Chondrocyte (in vitro differentiated cells): ENCODE data around the gene TXNDC8. TPM values are rescaled to one million over a fixed set of nuclear protein-coding genes. Genes with fewer than 3 reads are reported as not detected.
A peak's percentile ranks its signal among the peaks of the same experiment; 100 is the strongest.

Experiments used
- DNase-seq: peaks from one replicate; pipeline ENCODE4 v3.0.0; 2021; ENCODE audit warnings: mixed read lengths, low spot score
- H3K27ac Mint-ChIP-seq: one replicate; pipeline ENCODE4 v1.8.0; 2021; ENCODE audit warnings: mild to moderate bottlenecking, moderate library complexity, mixed read lengths; ENCODE audit not compliant: unreplicated experiment
- H3K27me3 Mint-ChIP-seq: 2 replicates; pipeline ENCODE4 v1.8.0; 2021; ENCODE audit warnings: low read depth, mixed read lengths
- H3K36me3 Mint-ChIP-seq: 2 replicates; pipeline ENCODE4 v1.8.0; 2021; ENCODE audit warnings: low read depth, mixed read lengths
- H3K4me1 Mint-ChIP-seq: 2 replicates; pipeline ENCODE4 v1.8.0; 2021; ENCODE audit warnings: low read depth, mild to moderate bottlenecking, mixed read lengths
- H3K4me3 Mint-ChIP-seq: one replicate; pipeline ENCODE4 v1.8.0; 2021; ENCODE audit warnings: mild to moderate bottlenecking, moderate library complexity, mixed read lengths; ENCODE audit not compliant: unreplicated experiment
- H3K9me3 Mint-ChIP-seq: 2 replicates; pipeline ENCODE4 v1.8.0; 2021; ENCODE audit warnings: low read depth, mixed read lengths
- total RNA-seq: library from RNA; stranded (reverse); gene quantifications from 3 replicates; pipeline ENCODE4 v1.2.1, GENCODE V29; 2021
- TF ChIP-seq, protein P1 (sequence below): fragments of 200-600 bp; sonication (generic); IDR thresholded peaks from 2 replicates; pipeline ENCODE4 v1.5.0; 2021; ENCODE audit warnings: antibody characterized with exemption, mild to moderate bottlenecking, moderate library complexity

Gene TXNDC8
- total RNA-seq, 1 donor from 2014 or later, result not detected

DNA sequence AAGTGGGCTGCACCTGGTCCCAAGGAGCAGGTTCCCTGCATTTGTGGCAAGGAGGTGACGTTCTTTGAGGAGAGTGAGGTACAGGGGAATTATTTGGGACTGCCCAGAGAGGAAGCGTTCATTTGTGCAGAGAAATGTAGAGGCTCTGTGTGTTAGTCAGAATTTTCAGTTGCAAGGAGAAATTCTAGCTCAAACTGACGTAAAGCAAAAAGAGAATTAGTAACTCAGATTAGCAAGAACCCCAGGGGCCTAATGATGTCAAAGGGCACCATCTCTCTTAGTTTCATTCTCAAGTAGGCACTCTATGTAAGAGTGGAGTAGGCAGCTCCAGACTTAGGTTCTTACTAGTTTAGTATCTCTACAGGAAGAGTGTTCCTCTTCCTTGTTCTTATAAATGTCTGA lies 79.0 kb downstream of the TXNDC8 start:
- Mint-ChIP-seq H3K36me3 (no peaks in the 10 kb centered on the region), H3K27ac (no peak overlapping the region), H3K27me3 (no peaks in the 10 kb centered on the region), H3K4me3 (no peak overlapping the region), H3K9me3 (no peaks in the 10 kb centered on the region), H3K4me1 (peaks cover 32% of the 10 kb centered on the region)
- TF ChIP-seq, protein P1, sequence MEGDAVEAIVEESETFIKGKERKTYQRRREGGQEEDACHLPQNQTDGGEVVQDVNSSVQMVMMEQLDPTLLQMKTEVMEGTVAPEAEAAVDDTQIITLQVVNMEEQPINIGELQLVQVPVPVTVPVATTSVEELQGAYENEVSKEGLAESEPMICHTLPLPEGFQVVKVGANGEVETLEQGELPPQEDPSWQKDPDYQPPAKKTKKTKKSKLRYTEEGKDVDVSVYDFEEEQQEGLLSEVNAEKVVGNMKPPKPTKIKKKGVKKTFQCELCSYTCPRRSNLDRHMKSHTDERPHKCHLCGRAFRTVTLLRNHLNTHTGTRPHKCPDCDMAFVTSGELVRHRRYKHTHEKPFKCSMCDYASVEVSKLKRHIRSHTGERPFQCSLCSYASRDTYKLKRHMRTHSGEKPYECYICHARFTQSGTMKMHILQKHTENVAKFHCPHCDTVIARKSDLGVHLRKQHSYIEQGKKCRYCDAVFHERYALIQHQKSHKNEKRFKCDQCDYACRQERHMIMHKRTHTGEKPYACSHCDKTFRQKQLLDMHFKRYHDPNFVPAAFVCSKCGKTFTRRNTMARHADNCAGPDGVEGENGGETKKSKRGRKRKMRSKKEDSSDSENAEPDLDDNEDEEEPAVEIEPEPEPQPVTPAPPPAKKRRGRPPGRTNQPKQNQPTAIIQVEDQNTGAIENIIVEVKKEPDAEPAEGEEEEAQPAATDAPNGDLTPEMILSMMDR, result no peak
- DNase-seq, result no peak

DNA sequence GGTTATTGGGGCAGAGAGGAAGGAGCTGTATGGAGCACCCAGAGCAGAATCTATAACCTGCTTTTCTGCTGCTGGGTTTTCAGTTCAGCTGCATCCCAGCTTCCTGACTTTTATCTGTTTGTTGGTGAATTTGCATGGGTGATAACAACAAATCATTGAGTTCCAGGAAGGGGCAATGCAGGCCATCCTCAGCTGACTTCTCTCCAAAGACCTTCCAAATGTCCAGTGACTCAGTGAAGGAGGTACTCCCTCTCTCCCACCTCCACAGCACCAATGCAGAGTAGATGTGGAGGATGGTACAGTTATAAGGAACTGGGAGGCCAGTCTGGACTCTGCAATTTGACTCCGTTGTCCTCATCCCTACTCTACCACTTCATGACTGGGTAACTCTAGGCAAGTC lies 79.7 kb downstream of the TXNDC8 start:
- H3K9me3 Mint-ChIP-seq, result no peaks in the 10 kb centered on the region
- peak overlapping the region; percentile 96 for H3K27ac Mint-ChIP-seq
- H3K4me3 Mint-ChIP-seq, result no peak overlapping the region
- H3K36me3 Mint-ChIP-seq, result no peaks in the 10 kb centered on the region
- TF ChIP-seq, protein P1, result no peak
- H3K27me3 Mint-ChIP-seq, result no peaks in the 10 kb centered on the region
- DNase-seq, result no peak
- peaks cover 39% of the 10 kb centered on the region for H3K4me1 Mint-ChIP-seq

DNA sequence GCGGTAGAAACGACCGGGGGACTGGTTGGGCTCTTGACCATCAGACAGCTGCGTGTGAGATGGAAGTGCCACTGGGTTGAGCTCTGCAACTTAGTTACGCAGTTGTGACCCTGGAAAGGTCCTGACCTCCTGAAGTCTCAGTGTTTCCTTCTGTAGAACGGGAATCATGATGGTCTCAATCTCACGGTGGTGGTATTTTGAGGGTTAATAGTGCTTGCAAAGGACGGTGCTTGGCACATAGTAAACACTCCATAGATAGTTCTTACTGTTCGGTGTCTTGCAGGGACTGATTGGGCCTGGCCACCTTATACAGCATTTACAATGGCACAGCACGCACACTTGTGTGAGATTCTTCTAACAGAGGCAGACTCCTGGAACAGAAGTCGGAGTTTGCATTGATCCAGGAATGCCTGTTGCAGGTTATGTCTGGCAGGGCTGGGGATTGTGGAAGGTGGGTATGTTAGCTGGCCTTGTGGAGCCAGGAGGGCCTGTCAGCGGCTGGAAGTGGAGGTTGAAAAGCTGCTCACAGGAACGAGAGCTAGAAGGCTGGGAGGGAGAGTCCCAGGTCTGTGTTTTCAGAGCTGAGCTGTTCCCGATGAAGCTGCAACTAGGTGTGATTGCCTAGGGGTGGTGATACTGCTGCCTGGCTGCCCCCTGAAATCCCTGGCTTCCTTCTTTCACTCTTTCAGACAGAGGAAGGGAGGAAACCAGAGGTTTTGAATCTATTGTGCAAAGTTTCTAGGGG lies 80.4 kb downstream of the TXNDC8 start:
- H3K27ac Mint-ChIP-seq, result peak overlapping the region; percentile 96
- no peaks in the 10 kb centered on the region for H3K9me3 Mint-ChIP-seq
- no peaks in the 10 kb centered on the region for H3K27me3 Mint-ChIP-seq
- DNase-seq, result no peak
- peak overlapping the region; percentile 92 for H3K4me3 Mint-ChIP-seq
- H3K4me1 Mint-ChIP-seq, result peaks cover 46% of the 10 kb centered on the region
- TF ChIP-seq, protein P1, result peak; percentile 9
- no peaks in the 10 kb centered on the region for H3K36me3 Mint-ChIP-seq

DNA sequence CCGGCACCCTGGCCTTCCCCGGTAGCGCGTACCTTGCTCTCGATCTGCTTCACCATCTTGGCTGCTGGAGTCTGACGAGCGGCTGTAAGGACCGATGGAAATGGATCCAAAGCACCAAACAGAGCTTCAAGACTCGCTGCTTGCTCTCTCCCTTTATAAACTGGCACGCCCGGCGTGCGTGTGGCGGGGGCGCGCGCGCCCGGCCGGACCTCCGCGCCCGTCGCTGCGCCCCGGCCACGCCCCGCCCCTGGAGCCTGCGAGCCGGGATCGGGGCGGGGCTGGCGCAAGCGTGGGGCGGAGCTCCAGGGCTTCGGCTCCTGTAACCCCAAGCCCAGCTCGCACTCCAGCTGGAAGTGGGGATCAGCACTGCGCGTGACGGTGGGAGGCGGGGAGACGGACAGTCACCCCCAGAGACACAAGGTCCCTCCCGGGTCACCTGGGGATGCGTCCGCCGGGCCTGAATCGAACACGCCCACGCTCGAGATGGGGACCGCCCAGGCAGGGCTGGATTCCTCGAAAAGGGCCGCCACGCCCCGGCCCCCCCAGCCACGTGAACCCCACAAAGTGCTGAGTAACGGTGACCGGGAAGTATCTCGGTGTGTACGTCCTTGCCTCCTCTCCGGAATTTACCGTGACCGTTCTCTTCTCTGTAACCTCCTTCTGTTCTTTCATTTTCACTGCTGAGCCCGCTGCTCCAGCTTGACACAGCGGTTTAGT lies 81.1 kb downstream of the TXNDC8 start, which contains the start of gene TXN:
TXN (minus strand) TSS at position 128 of the 717 bp plus-strand sequence; CDS start at position 56, 72 bp downstream.
- peaks cover 48% of the 10 kb centered on the region for H3K4me1 Mint-ChIP-seq
- TF ChIP-seq, protein P1, result no peak
- peak within 1 kb of the TSS; percentile 92 for H3K4me3 Mint-ChIP-seq
- no peaks in the 10 kb centered on the region for H3K9me3 Mint-ChIP-seq
- no peaks in the 10 kb centered on the region for H3K36me3 Mint-ChIP-seq
- H3K27ac Mint-ChIP-seq, result peak within 1 kb of the TSS; percentile 96
- peak; percentile 93 for DNase-seq
- H3K27me3 Mint-ChIP-seq, result no peaks in the 10 kb centered on the region

DNA sequence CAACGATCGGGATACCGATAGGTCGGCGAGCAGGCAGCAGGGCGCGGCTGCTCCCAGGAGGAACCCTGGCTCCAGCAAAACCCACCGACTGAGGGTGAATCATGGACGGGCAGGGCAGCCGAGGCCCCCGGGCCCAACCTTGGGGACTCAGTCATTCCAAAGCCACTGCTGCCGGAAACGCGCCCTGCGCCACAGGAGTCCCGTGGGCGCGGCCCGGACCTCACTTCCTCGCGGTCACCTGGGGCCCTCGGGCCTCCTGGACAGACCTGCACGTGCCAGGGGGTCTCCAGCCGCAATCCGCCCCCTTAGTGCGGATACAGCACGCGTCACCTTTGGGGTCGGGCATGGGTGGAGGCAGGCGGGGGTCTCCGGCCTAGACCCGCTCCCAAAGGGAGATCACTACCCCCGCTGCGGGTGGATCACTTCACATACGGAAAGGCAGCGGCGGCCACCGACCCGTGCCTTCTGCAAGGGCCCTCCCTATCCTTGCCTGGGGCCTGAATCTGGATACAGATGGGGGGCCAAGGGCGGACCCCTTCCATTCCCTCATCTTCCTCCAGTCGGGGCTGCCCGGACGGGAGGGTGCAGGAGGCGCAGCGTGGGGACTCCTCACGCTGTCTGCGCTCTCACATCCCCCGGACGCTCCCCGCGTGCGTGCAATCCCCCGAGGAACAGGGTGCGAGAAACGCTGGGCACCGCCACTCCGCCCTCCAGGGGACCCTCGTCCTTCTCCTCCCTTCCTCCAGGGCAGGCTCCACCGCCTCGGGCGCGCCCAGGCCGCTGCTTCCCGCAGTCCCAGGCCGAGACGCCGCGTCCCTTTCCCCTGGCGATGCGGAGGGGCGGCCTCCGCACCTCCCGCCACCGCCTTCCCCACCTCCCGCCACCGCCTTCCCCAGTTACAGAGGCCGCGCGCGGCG lies 81.9 kb downstream of the TXNDC8 start:
- Mint-ChIP-seq H3K4me3 (peak overlapping the region; percentile 92), H3K4me1 (peaks cover 51% of the 10 kb centered on the region), H3K36me3 (no peaks in the 10 kb centered on the region), H3K27me3 (no peaks in the 10 kb centered on the region), H3K9me3 (no peaks in the 10 kb centered on the region), H3K27ac (peak overlapping the region; percentile 93)
- TF ChIP-seq, protein P1, result peak; percentile 21
- peak; percentile 92 for DNase-seq
